GM23338 (cell line): ENCODE measurements around the gene CACNA2D2. TPM values are rescaled to one million over a fixed set of nuclear protein-coding genes. Genes with fewer than 3 reads are reported as not detected.

Source experiments
- ATAC-seq: fragments of 200-7000 bp; cut with Tn5 transposase; 3 replicates; pipeline ENCODE4 v1.9.1; 2020
- DNase-seq: peaks from one replicate; pipeline ENCODE4 v3.0.0-alpha.2; 2015; ENCODE audit warnings: low spot score
- H2AFZ ChIP-seq: fragments of 200-600 bp; sonication (generic); 2 replicates; pipeline ENCODE4 v1.8.0; 2016; ENCODE audit warnings: antibody characterized with exemption, mild to moderate bottlenecking, moderate library complexity
- H3F3A ChIP-seq: fragments of 200-600 bp; sonication (generic); replicated peaks from 2 replicates; pipeline ENCODE4 v1.8.0; 2017; ENCODE audit warnings: antibody characterized with exemption, mixed run types, low read depth
- H3K27ac ChIP-seq: fragments of 200-600 bp; sonication (generic); 2 replicates; pipeline ENCODE4 v1.6.1; 2016; ENCODE audit warnings: low read depth
- H3K27me3 ChIP-seq: fragments of 200-600 bp; sonication (generic); 2 replicates; pipeline ENCODE4 v1.8.0; 2016; ENCODE audit warnings: mild to moderate bottlenecking, mixed run types, moderate library complexity; ENCODE audit not compliant: insufficient read depth
- H3K36me3 ChIP-seq: fragments of 200-600 bp; sonication (generic); 2 replicates; pipeline ENCODE4 v1.8.0; 2016; ENCODE audit warnings: mild to moderate bottlenecking; ENCODE audit not compliant: insufficient read depth
- H3K4me1 ChIP-seq: fragments of 200-600 bp; sonication (generic); 2 replicates; pipeline ENCODE4 v1.8.0; 2016; ENCODE audit warnings: mild to moderate bottlenecking, moderate library complexity; ENCODE audit not compliant: insufficient read depth
- H3K4me2 ChIP-seq: fragments of 200-600 bp; sonication (generic); 2 replicates; pipeline ENCODE4 v1.7.1; 2017; ENCODE audit warnings: mixed run types
- H3K4me3 ChIP-seq: fragments of 200-600 bp; sonication (generic); 2 replicates; pipeline ENCODE4 v1.6.1; 2016; ENCODE audit warnings: mixed run types
- H3K79me2 ChIP-seq: fragments of 200-600 bp; sonication (generic); replicated peaks from 2 replicates; pipeline ENCODE4 v1.8.0; 2017; ENCODE audit warnings: mild to moderate bottlenecking; ENCODE audit not compliant: insufficient read depth
- H3K9me2 ChIP-seq: fragments of 200-600 bp; sonication (generic); 2 replicates; pipeline ENCODE4 v1.8.0; 2017; ENCODE audit not compliant: insufficient read depth
- H4K20me1 ChIP-seq: fragments of 200-600 bp; sonication (generic); replicated peaks from 2 replicates; pipeline ENCODE4 v1.8.0; 2017; ENCODE audit warnings: mild to moderate bottlenecking; ENCODE audit not compliant: insufficient read depth
- H3K27ac Mint-ChIP-seq: 2 replicates; pipeline ENCODE4 v1.8.0; 2020; ENCODE audit warnings: inconsistent platforms, mild to moderate bottlenecking, moderate library complexity, mixed read lengths
- H3K27me3 Mint-ChIP-seq: 3 replicates; pipeline ENCODE4 v1.8.0; 2022; ENCODE audit warnings: low read depth, mild to moderate bottlenecking, moderate library complexity, mixed read lengths, inconsistent platforms; ENCODE audit not compliant: insufficient read depth, poor library complexity
- H3K36me3 Mint-ChIP-seq: 3 replicates; pipeline ENCODE4 v1.8.0; 2021; ENCODE audit warnings: low read depth, mild to moderate bottlenecking, inconsistent platforms, moderate library complexity, mixed read lengths
- H3K4me1 Mint-ChIP-seq: 3 replicates; pipeline ENCODE4 v1.8.0; 2020; ENCODE audit warnings: mild to moderate bottlenecking, inconsistent platforms, mixed read lengths
- H3K4me3 Mint-ChIP-seq: 3 replicates; pipeline ENCODE4 v1.8.0; 2021; ENCODE audit warnings: moderate library complexity, mild to moderate bottlenecking, inconsistent platforms, mixed read lengths
- H3K9me3 Mint-ChIP-seq: 3 replicates; pipeline ENCODE4 v1.8.0; 2020; ENCODE audit warnings: moderate library complexity, mild to moderate bottlenecking, inconsistent platforms, mixed read lengths
- CREB1 ChIP-seq: fragments of 250-450 bp; sonication (Bioruptor Pico); IDR thresholded peaks from 2 replicates; pipeline ENCODE4 v1.5.0; 2020; ENCODE audit warnings: low read depth, mild to moderate bottlenecking, moderate library complexity
- EZH2 ChIP-seq: fragments of 200-600 bp; sonication (generic); IDR thresholded peaks from one replicate; pipeline ENCODE4 v1.8.0; 2017; ENCODE audit warnings: antibody characterized with exemption, mild to moderate bottlenecking, low read depth; ENCODE audit not compliant: unreplicated experiment
- EZH2phosphoT487 ChIP-seq: fragments of 200-600 bp; sonication (generic); IDR thresholded peaks from one replicate; pipeline ENCODE4 v1.8.1; 2018; ENCODE audit warnings: antibody characterized with exemption; ENCODE audit not compliant: unreplicated experiment
- JUNB ChIP-seq: IDR thresholded peaks from one replicate; pipeline ENCODE4 v1.6.1; 2016; ENCODE audit warnings: antibody characterized with exemption; ENCODE audit not compliant: unreplicated experiment
- NANOG ChIP-seq: IDR thresholded peaks from 2 replicates; pipeline ENCODE4 v1.6.1; 2016; ENCODE audit warnings: antibody characterized with exemption, borderline replicate concordance
- POLR2AphosphoS5 ChIP-seq: IDR thresholded peaks from 2 replicates; pipeline ENCODE4 v1.6.1; 2016; ENCODE audit warnings: antibody characterized with exemption, low read depth
- ZNF114 ChIP-seq: fragments of 250-450 bp; sonication (Bioruptor Pico); IDR thresholded peaks from 2 replicates; pipeline ENCODE4 v1.5.0; 2020; ENCODE audit warnings: mild to moderate bottlenecking, moderate library complexity
- ZNF462 ChIP-seq: fragments of 250-450 bp; sonication (Bioruptor Pico); IDR thresholded peaks from 2 replicates; pipeline ENCODE4 v1.5.0; 2020; ENCODE audit warnings: mild to moderate bottlenecking, moderate library complexity
- polyA plus RNA-seq: library from polyadenylated mRNA; unstranded; fragments of >200 nt; fragmentation: Nextera tagmentation; extraction: Ambion mirVana; gene quantifications from 2 replicates; pipeline ENCODE4 v1.2.1, GENCODE V29; 2016
- total RNA-seq: library from RNA; depleted of rRNA; stranded (reverse); fragments of >200 nt; shearing (Covaris generic); gene quantifications from 2 replicates; pipeline ENCODE4 v1.2.3, GENCODE V29; 2014
- TF ChIP-seq, protein P1 (sequence below): IDR thresholded peaks from 2 replicates; pipeline ENCODE4 v1.6.1; 2016; ENCODE audit warnings: antibody characterized with exemption
- TF ChIP-seq, protein P2 (sequence below), 2 experiments: fragments of 200-600 bp in 1 of 2; sonication (generic) in 1 of 2; conservative IDR thresholded peaks; 2 replicates each; pipeline versions ENCODE4 v1.5.1 to v1.6.1; 2016 to 2017; ENCODE audit warnings: antibody characterized with exemption in 2 of 2, low read depth in 2 of 2, mild to moderate bottlenecking in 2 of 2, moderate library complexity in 1 of 2
- TF ChIP-seq, protein P3 (sequence below): IDR thresholded peaks from one replicate; pipeline ENCODE4 v1.6.1; 2018; ENCODE audit warnings: antibody characterized with exemption; ENCODE audit not compliant: unreplicated experiment

The CACNA2D2 gene
- total and polyA plus RNA-seq, 2 experiments from 2014 or later, result 4.7 to 11.4 TPM

- Histone ChIP-seq H3K27me3 (peaks cover 3% of the 10 kb centered on the region; the same call in 1 of the 2 replicates), H2AFZ (no peak overlapping the region), H3K79me2 (peaks cover 21% of the 10 kb centered on the region), H3K4me3 (peak overlapping the region; percentile 75), H3K4me1 (peaks cover 10% of the 10 kb centered on the region; the same call in 1 of the 2 replicates), H3F3A (no peaks in the 10 kb centered on the region), H3K4me2 (peak overlapping the region; percentile 92), H4K20me1 (peaks cover 24% of the 10 kb centered on the region), H3K27ac (no peak overlapping the region), H3K9me2 (no peaks in the 10 kb centered on the region), H3K36me3 (no peaks in the 10 kb centered on the region)
- H3K27me3 Mint-ChIP-seq, result peaks cover 10% of the 10 kb centered on the region
- H3K36me3 Mint-ChIP-seq, result peaks cover 8% of the 10 kb centered on the region
- ATAC-seq, result no peak
- H3K27ac Mint-ChIP-seq, result peak overlapping the region; percentile 80; the same call in 1 of the 2 replicates
- H3K4me1 Mint-ChIP-seq, result peaks cover 22% of the 10 kb centered on the region
- peak overlapping the region; percentile 93 for H3K4me3 Mint-ChIP-seq
- no peaks in the 10 kb centered on the region; the same call in 2 of the 3 replicates for H3K9me3 Mint-ChIP-seq
- no peak for DNase-seq
- TF ChIP-seq CREB1 (CRISPR knock-in tag), result no peak
- no peak for TF ChIP-seq ZNF114
- TF ChIP-seq, protein P1, sequence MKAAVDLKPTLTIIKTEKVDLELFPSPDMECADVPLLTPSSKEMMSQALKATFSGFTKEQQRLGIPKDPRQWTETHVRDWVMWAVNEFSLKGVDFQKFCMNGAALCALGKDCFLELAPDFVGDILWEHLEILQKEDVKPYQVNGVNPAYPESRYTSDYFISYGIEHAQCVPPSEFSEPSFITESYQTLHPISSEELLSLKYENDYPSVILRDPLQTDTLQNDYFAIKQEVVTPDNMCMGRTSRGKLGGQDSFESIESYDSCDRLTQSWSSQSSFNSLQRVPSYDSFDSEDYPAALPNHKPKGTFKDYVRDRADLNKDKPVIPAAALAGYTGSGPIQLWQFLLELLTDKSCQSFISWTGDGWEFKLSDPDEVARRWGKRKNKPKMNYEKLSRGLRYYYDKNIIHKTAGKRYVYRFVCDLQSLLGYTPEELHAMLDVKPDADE, result no peak
- no peak for TF ChIP-seq JUNB
- TF ChIP-seq NANOG, result no peak
- TF ChIP-seq EZH2phosphoT487, result no peak
- no peak for TF ChIP-seq POLR2AphosphoS5
- TF ChIP-seq, protein P2, sequence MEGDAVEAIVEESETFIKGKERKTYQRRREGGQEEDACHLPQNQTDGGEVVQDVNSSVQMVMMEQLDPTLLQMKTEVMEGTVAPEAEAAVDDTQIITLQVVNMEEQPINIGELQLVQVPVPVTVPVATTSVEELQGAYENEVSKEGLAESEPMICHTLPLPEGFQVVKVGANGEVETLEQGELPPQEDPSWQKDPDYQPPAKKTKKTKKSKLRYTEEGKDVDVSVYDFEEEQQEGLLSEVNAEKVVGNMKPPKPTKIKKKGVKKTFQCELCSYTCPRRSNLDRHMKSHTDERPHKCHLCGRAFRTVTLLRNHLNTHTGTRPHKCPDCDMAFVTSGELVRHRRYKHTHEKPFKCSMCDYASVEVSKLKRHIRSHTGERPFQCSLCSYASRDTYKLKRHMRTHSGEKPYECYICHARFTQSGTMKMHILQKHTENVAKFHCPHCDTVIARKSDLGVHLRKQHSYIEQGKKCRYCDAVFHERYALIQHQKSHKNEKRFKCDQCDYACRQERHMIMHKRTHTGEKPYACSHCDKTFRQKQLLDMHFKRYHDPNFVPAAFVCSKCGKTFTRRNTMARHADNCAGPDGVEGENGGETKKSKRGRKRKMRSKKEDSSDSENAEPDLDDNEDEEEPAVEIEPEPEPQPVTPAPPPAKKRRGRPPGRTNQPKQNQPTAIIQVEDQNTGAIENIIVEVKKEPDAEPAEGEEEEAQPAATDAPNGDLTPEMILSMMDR (conservative IDR thresholded peaks at IDR 0.05; ENCODE audit: low read depth in 2 of 2), result no peak
- TF ChIP-seq EZH2, result no peak
- no peak for TF ChIP-seq ZNF462 (CRISPR knock-in tag)
- TF ChIP-seq, protein P3, sequence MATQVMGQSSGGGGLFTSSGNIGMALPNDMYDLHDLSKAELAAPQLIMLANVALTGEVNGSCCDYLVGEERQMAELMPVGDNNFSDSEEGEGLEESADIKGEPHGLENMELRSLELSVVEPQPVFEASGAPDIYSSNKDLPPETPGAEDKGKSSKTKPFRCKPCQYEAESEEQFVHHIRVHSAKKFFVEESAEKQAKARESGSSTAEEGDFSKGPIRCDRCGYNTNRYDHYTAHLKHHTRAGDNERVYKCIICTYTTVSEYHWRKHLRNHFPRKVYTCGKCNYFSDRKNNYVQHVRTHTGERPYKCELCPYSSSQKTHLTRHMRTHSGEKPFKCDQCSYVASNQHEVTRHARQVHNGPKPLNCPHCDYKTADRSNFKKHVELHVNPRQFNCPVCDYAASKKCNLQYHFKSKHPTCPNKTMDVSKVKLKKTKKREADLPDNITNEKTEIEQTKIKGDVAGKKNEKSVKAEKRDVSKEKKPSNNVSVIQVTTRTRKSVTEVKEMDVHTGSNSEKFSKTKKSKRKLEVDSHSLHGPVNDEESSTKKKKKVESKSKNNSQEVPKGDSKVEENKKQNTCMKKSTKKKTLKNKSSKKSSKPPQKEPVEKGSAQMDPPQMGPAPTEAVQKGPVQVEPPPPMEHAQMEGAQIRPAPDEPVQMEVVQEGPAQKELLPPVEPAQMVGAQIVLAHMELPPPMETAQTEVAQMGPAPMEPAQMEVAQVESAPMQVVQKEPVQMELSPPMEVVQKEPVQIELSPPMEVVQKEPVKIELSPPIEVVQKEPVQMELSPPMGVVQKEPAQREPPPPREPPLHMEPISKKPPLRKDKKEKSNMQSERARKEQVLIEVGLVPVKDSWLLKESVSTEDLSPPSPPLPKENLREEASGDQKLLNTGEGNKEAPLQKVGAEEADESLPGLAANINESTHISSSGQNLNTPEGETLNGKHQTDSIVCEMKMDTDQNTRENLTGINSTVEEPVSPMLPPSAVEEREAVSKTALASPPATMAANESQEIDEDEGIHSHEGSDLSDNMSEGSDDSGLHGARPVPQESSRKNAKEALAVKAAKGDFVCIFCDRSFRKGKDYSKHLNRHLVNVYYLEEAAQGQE, result no peak
Measured at GRCh38 chr3:50358355-50358910, 145.0 kb downstream of the CACNA2D2 start.
